Nephron progenitor cell (in vitro differentiated cells): ENCODE measurements around the gene SLC5A4.

Experiments used
- DNase-seq: peaks from one replicate; pipeline ENCODE4 v3.0.0; 2021
- H3K27ac Mint-ChIP-seq: 2 replicates; pipeline ENCODE4 v1.8.0; 2021; ENCODE audit warnings: mild to moderate bottlenecking, moderate library complexity, mixed read lengths
- H3K27me3 Mint-ChIP-seq: 2 replicates; pipeline ENCODE4 v1.8.0; 2021; ENCODE audit warnings: mild to moderate bottlenecking, low read depth, mixed read lengths; ENCODE audit not compliant: poor library complexity
- H3K36me3 Mint-ChIP-seq: 2 replicates; pipeline ENCODE4 v1.8.0; 2021; ENCODE audit warnings: low read depth, mixed read lengths
- H3K4me1 Mint-ChIP-seq: 2 replicates; pipeline ENCODE4 v1.8.0; 2021; ENCODE audit warnings: mixed read lengths
- H3K4me3 Mint-ChIP-seq: 2 replicates; pipeline ENCODE4 v1.8.0; 2021; ENCODE audit warnings: mild to moderate bottlenecking, moderate library complexity, mixed read lengths
- H3K9me3 Mint-ChIP-seq: 2 replicates; pipeline ENCODE4 v1.8.0; 2021; ENCODE audit warnings: mild to moderate bottlenecking, moderate library complexity, mixed read lengths
- CTCF ChIP-seq: fragments of 200-600 bp; sonication (generic); IDR thresholded peaks from 2 replicates; pipeline ENCODE4 v1.5.0; 2021; ENCODE audit warnings: antibody characterized with exemption

Gene SLC5A4

GRCh38 chr22:32240461-32240860 lies 14.7 kb downstream of the SLC5A4 start:
- Mint-ChIP-seq H3K36me3 (no peaks in the 10 kb centered on the region), H3K4me1 (peaks cover 8% of the 10 kb centered on the region), H3K27me3 (peaks cover 17% of the 10 kb centered on the region), H3K9me3 (no peaks in the 10 kb centered on the region), H3K4me3 (no peak overlapping the region), H3K27ac (no peak overlapping the region)
- DNase-seq: no peak
- TF ChIP-seq CTCF: no peak

- peaks cover 8% of the 10 kb centered on the region for H3K4me1 Mint-ChIP-seq
- peaks cover 26% of the 10 kb centered on the region for H3K27me3 Mint-ChIP-seq
- no peaks in the 10 kb centered on the region for H3K36me3 Mint-ChIP-seq
- H3K9me3 Mint-ChIP-seq: no peaks in the 10 kb centered on the region
- no peak overlapping the region for H3K27ac Mint-ChIP-seq
- TF ChIP-seq CTCF: no peak
- H3K4me3 Mint-ChIP-seq: no peak overlapping the region
- no peak for DNase-seq
These were observed 17.2 kb downstream of the SLC5A4 start for GRCh38 chr22:32237906-32238305.

DNA sequence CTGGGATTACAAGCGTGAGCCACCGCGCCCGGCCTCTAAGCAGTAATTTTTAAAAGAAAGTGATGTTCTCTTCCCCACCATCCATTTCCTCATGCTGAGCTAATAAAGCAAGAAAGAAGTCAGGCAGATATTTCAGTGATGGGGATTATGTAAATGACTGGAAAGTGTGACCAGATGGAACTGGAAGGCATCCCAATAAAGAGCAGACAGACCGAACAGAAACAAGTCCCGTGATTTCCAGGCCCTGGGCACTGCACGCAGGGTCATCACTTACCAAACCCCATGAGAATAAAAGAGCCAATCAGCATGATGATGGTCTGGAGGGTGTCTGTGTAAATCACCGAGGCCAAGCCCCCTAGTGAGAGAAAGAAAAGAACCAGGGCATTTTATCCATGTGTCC lies 18.2 kb downstream of the SLC5A4 start:
- H3K27me3 Mint-ChIP-seq: peaks cover 26% of the 10 kb centered on the region
- no peak for DNase-seq
- H3K36me3 Mint-ChIP-seq: no peaks in the 10 kb centered on the region
- no peaks in the 10 kb centered on the region for H3K9me3 Mint-ChIP-seq
- H3K4me1 Mint-ChIP-seq: peaks cover 8% of the 10 kb centered on the region
- H3K27ac Mint-ChIP-seq: no peak overlapping the region
- no peak for TF ChIP-seq CTCF
- H3K4me3 Mint-ChIP-seq: no peak overlapping the region

- TF ChIP-seq CTCF: no peak
- H3K9me3 Mint-ChIP-seq: no peaks in the 10 kb centered on the region
- DNase-seq: no peak
- H3K27me3 Mint-ChIP-seq: peaks cover 26% of the 10 kb centered on the region
- no peak overlapping the region for H3K27ac Mint-ChIP-seq
- H3K36me3 Mint-ChIP-seq: no peaks in the 10 kb centered on the region
- peaks cover 8% of the 10 kb centered on the region for H3K4me1 Mint-ChIP-seq
- no peak overlapping the region for H3K4me3 Mint-ChIP-seq
These were observed 22.1 kb downstream of the SLC5A4 start for GRCh38 chr22:32233091-32233490.

DNA sequence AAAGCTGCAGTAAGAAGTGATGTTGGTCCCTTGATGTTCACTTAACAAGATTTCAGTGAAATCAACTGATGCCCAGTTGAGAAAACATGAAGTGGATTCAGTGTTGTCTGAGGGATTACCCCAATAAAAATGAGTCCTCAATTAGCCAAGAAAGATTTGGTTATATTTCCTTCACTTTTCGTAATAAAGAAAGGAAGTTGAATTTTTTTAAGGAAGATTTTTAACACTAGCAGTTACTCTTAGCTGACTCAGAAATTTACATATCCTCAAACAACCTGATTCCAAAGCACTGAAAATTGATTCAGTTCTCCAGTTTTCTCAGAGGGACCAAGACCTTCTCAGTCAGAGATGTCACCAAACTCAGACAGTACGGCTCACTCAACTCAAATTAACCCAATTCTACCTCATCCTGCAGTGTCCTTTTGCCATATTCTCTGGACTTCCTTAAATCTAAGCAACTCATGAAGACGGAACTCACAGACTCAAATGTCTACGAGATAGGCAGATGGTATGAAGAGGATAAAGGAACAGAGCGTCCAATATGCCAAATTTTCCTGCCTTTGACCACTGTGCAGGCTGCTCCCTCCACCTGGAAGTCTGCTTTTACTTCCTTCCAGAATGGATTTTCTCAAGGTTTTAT lies 22.8 kb downstream of the SLC5A4 start:
- no peak for TF ChIP-seq CTCF
- H3K36me3 Mint-ChIP-seq: no peaks in the 10 kb centered on the region
- no peak for DNase-seq
- peaks cover 6% of the 10 kb centered on the region for H3K4me1 Mint-ChIP-seq
- peaks cover 21% of the 10 kb centered on the region for H3K27me3 Mint-ChIP-seq
- H3K4me3 Mint-ChIP-seq: no peak overlapping the region
- H3K27ac Mint-ChIP-seq: no peak overlapping the region
- no peaks in the 10 kb centered on the region for H3K9me3 Mint-ChIP-seq
